ENCODE results near the gene ADAM19.
"Not testable (repeated sequence)": the region's sequence is repeated elsewhere in the genome, so short reads cannot be mapped to it uniquely, and the experiment has no call there.

Gene ADAM19

GRCh38 chr5:157485340-157485739 is 90.2 kb downstream of the ADAM19 start:
- DNase-seq (ENCODE audit: low read depth): no peak

GRCh38 chr5:157484768-157485167 is 90.8 kb downstream of the ADAM19 start:
- DNase-seq (ENCODE audit: low read depth): peak; percentile 45

- DNase-seq (ENCODE audit: low read depth): not testable (repeated sequence)
Measured at GRCh38 chr5:157482702-157483101, 92.9 kb downstream of the ADAM19 start.

- DNase-seq (ENCODE audit: low read depth): no peak
Measured at GRCh38 chr5:157481666-157482065, 93.9 kb downstream of the ADAM19 start.

- DNase-seq (ENCODE audit: low read depth): no peak
Measured at GRCh38 chr5:157481265-157481664, 94.3 kb downstream of the ADAM19 start.

- no peak for DNase-seq (ENCODE audit: low read depth)
Measured at GRCh38 chr5:157479612-157480510, 95.7 kb downstream of the ADAM19 start.

- peak; percentile 22 for DNase-seq (ENCODE audit: low read depth)
Measured at GRCh38 chr5:157479166-157479565, 96.4 kb downstream of the ADAM19 start.

- DNase-seq (ENCODE audit: low read depth): no peak
Measured at GRCh38 chr5:157478726-157479125, 96.8 kb downstream of the ADAM19 start.

GRCh38 chr5:157477814-157478494 is 97.6 kb downstream of the ADAM19 start:
- no peak for DNase-seq (ENCODE audit: low read depth)

- peak; percentile 70 for DNase-seq (ENCODE audit: low read depth)
Measured at GRCh38 chr5:157476702-157477408, 98.7 kb downstream of the ADAM19 start.

- no peak for DNase-seq (ENCODE audit: low read depth)
Measured at GRCh38 chr5:157475432-157475831, 100.1 kb downstream of the ADAM19 start.

- peak; percentile 52 for DNase-seq (ENCODE audit: low read depth)
Measured at GRCh38 chr5:157473383-157474320, 101.9 kb downstream of the ADAM19 start.

GRCh38 chr5:157471709-157472108 is 103.9 kb downstream of the ADAM19 start:
- peak; percentile 41 for DNase-seq (ENCODE audit: low read depth)

- DNase-seq (ENCODE audit: low read depth): no peak
Measured at GRCh38 chr5:157470631-157471030, 104.9 kb downstream of the ADAM19 start.

GRCh38 chr5:157469687-157470086 is 105.9 kb downstream of the ADAM19 start:
- DNase-seq (ENCODE audit: low read depth): no peak

GRCh38 chr5:157469073-157469472 is 106.5 kb downstream of the ADAM19 start:
- no peak for DNase-seq (ENCODE audit: low read depth)

GRCh38 chr5:157468293-157468965 is 107.1 kb downstream of the ADAM19 start:
- no peak for DNase-seq (ENCODE audit: low read depth)

- peak; percentile 95 for DNase-seq (ENCODE audit: low read depth)
Measured at GRCh38 chr5:157464519-157465171, 110.9 kb downstream of the ADAM19 start.

- DNase-seq (ENCODE audit: low read depth): peak; percentile 74
Measured at GRCh38 chr5:157463621-157464518, 111.7 kb downstream of the ADAM19 start.
